Mesodermal cell (in vitro differentiated cells): ENCODE measurements around the gene ZNF346.
"Not testable (repeated sequence)": the region's sequence is repeated elsewhere in the genome, so short reads cannot be mapped to it uniquely, and the experiment has no call there.

Experiments
- H3K27ac ChIP-seq: 2 replicates; pipeline ENCODE4 v1.7.0; 2013; ENCODE audit warnings: mild to moderate bottlenecking, low read depth, low read length, moderate library complexity; ENCODE audit not compliant: severe bottlenecking
- H3K36me3 ChIP-seq: 2 replicates; pipeline ENCODE4 v1.7.1; 2013; ENCODE audit warnings: mild to moderate bottlenecking, low read length, moderate library complexity; ENCODE audit not compliant: control insufficient read depth, insufficient read depth
- H3K4me1 ChIP-seq: one replicate; pipeline ENCODE4 v1.7.1; 2013; ENCODE audit warnings: mild to moderate bottlenecking, low read length; ENCODE audit not compliant: insufficient read depth, control insufficient read depth, poor library complexity, severe bottlenecking
- H3K4me3 ChIP-seq: 2 replicates; pipeline ENCODE4 v1.7.0; 2013; ENCODE audit warnings: low read length, control low read depth, mild to moderate bottlenecking; ENCODE audit not compliant: insufficient read depth, poor library complexity, severe bottlenecking; ENCODE audit errors: extremely low read depth
- H3K9me3 ChIP-seq: 2 replicates; pipeline ENCODE4 v1.7.1; 2013; ENCODE audit warnings: mild to moderate bottlenecking, low read length, moderate library complexity; ENCODE audit not compliant: control insufficient read depth
- WGBS, 2 experiments: methylation state at CpG; one replicate each; pipeline ENCODE4 v1.1.5; 2013; ENCODE audit warnings: missing lambda C conversion rate in 2 of 2; ENCODE audit not compliant: insufficient coverage in 2 of 2; 5-methylcytosine and 5-hydroxymethylcytosine counted together

Gene ZNF346

DNA sequence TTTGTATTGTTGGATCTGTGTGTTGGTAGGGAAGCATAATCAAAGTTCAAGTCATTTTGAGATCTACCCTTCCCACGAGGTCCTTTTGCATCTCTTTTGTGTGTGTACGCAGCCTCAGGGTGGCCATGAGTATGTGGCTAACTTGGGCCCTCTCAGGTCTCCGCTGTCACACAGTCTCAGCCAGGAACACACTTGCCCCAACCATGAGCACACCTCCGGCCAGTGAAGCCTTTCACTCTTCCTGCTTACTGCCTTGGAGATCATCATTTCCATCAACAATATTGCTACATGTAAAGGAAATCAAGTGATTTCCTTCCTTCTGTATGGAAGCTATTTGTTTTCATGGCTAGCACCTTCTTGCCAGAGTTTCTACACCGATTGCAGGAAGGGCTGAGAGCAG is 13.9 kb downstream of the ZNF346 start:
- H3K27ac ChIP-seq, result no peak overlapping the region
- no peak overlapping the region for H3K4me3 ChIP-seq
- peaks cover 3% of the 10 kb centered on the region for H3K4me1 ChIP-seq
- no peaks in the 10 kb centered on the region for H3K9me3 ChIP-seq
- peaks cover 53% of the 10 kb centered on the region for H3K36me3 ChIP-seq
- 96 to 97% methylated on average over 3 of the region's 5 CpGs for WGBS, 2 experiments

- Histone ChIP-seq H3K36me3 (peaks cover 54% of the 10 kb centered on the region), H3K9me3 (no peaks in the 10 kb centered on the region), H3K4me1 (peaks cover 3% of the 10 kb centered on the region), H3K4me3 (no peak overlapping the region), H3K27ac (no peak overlapping the region)
- 95 to 96% methylated on average over 5 of the region's 5 CpGs for WGBS, 2 experiments
Observed at GRCh38 chr5:177036921-177037320, 14.4 kb downstream of the ZNF346 start.

GRCh38 chr5:177040814-177041420 is 18.4 kb downstream of the ZNF346 start:
- Histone ChIP-seq H3K4me1 (peaks cover under 1% of the 10 kb centered on the region), H3K27ac (no peak overlapping the region), H3K4me3 (no peak overlapping the region), H3K9me3 (no peaks in the 10 kb centered on the region), H3K36me3 (peaks cover 61% of the 10 kb centered on the region)
- 100% methylated on average over 2 to 3 of the region's 3 CpGs for WGBS, 2 experiments

DNA sequence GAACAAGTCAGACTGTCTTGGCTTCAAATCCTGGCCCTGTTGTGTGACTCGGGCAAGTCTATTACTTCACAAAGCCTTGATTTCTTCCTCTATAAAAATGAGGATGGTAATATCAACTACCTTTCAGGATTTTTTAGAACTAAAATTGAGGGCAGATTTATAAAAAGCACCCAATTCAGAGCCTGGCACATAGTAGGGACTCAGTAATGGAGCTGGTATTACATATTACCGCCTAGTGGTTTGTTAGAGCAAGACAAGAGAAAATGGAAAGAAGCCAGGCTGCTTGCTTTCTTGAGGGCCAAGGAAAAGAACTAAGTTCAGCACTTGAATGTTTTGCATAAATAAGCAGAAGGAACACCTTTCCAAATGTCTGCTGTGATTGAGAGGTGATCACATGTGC is 19.4 kb downstream of the ZNF346 start:
- whole genome bisulfite sequencing, 2 experiments, result 89 to 100% methylated on average over 1 of the region's 2 CpGs
- Histone ChIP-seq H3K9me3 (no peaks in the 10 kb centered on the region), H3K36me3 (peaks cover 65% of the 10 kb centered on the region), H3K4me3 (no peak overlapping the region), H3K27ac (no peak overlapping the region), H3K4me1 (no peaks in the 10 kb centered on the region)

DNA sequence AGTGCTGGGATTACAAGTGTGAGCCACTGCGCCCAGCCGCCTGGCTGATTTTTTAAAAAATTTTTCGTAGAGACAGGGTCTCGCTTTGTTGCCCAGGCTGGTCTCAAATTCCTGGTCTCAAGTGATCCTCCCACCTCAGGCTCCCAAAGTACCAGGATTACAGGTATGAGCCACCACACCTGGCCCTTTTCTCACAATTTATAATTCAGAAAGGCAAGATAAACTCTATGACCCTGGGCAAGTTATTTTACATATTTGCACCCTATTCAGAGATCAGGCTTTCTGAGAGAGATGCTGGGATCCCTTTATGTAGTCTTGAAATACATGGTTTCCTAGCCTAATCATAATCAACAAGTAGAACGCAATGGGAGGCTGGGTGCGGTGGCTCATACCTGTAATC is 20.6 kb downstream of the ZNF346 start:
- peaks cover 67% of the 10 kb centered on the region for H3K36me3 ChIP-seq
- H3K27ac ChIP-seq, result no peak overlapping the region
- 93 to 97% methylated on average over 5 to 6 of the region's 6 CpGs for WGBS, 2 experiments
- no peaks in the 10 kb centered on the region for H3K9me3 ChIP-seq
- no peaks in the 10 kb centered on the region for H3K4me1 ChIP-seq
- H3K4me3 ChIP-seq, result no peak overlapping the region

- 85 to 92% methylated on average over 1 of the region's 1 CpG for WGBS, 2 experiments
- Histone ChIP-seq H3K36me3 (peaks cover 66% of the 10 kb centered on the region), H3K9me3 (no peaks in the 10 kb centered on the region), H3K4me3 (no peak overlapping the region), H3K27ac (no peak overlapping the region), H3K4me1 (no peaks in the 10 kb centered on the region)
Observed at GRCh38 chr5:177043958-177044357, 21.5 kb downstream of the ZNF346 start.

GRCh38 chr5:177044641-177045040 is 22.1 kb downstream of the ZNF346 start:
- Histone ChIP-seq H3K4me3 (no peak overlapping the region), H3K36me3 (peaks cover 66% of the 10 kb centered on the region), H3K9me3 (no peaks in the 10 kb centered on the region), H3K4me1 (no peaks in the 10 kb centered on the region), H3K27ac (no peak overlapping the region)
- 100% methylated on average over 1 of the region's 1 CpG; no CpG with 5 or more reads in 1 of the 2 experiments for WGBS, 2 experiments

GRCh38 chr5:177045631-177046030 is 23.1 kb downstream of the ZNF346 start:
- Histone ChIP-seq H3K4me3 (no peak overlapping the region), H3K27ac (no peak overlapping the region), H3K4me1 (no peaks in the 10 kb centered on the region), H3K36me3 (peaks cover 72% of the 10 kb centered on the region), H3K9me3 (no peaks in the 10 kb centered on the region)
- WGBS, 2 experiments, result 96 to 100% methylated on average over 2 to 3 of the region's 4 CpGs

DNA sequence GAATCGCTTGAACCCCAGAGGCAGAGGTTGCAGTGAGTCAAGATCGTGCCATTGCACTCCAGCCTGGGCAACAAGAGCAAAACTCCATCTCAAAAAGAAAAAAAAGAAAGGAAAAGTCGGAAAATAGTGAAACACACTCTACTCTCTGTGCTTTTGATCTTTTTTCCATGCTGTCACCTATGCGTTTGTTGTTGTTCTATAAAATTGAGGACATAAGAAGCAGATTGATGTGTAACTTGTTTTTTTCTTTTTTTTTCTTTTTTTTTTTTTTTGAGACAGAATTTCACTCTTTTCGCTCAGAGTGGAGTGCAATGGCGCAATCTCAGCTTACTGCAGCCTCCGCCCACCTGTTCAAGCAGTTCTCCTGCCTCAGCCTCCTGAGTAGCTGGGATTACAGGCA is 26.0 kb downstream of the ZNF346 start:
- H3K4me1 ChIP-seq, H3K9me3 ChIP-seq, H3K27ac ChIP-seq, H3K4me3 ChIP-seq: not testable (repeated sequence)
- H3K36me3 ChIP-seq, result peaks cover 69% of the 10 kb centered on the region
- 81% methylated on average over 2 of the region's 7 CpGs; no CpG with 5 or more reads in 1 of the 2 experiments for WGBS, 2 experiments

DNA sequence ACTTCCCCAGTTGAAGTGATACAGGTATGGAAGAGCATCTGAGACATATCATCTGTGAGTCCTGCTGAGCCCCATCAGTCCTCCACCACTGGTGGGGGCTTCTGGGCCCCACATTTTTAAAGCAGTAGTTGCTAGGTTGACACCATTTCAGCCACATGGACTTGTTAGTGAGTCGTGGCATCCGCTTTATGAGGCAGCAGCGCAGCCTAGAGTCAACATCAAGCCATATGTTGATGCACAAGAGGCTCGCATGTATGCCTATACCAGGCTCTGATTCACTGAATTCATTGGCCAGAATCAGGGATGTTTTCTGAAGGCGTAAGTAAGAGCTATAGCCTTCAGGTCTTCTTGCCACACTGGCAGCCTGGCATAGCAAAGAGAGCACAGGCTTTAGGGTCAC is 26.8 kb downstream of the ZNF346 start:
- Histone ChIP-seq H3K36me3 (peaks cover 73% of the 10 kb centered on the region), H3K9me3 (no peaks in the 10 kb centered on the region), H3K27ac (no peak overlapping the region), H3K4me3 (no peak overlapping the region), H3K4me1 (no peaks in the 10 kb centered on the region)
- 91 to 92% methylated on average over 5 of the region's 5 CpGs for WGBS, 2 experiments

GRCh38 chr5:177064500-177065277 is 42.2 kb downstream of the ZNF346 start:
- peaks cover 36% of the 10 kb centered on the region for H3K36me3 ChIP-seq
- peaks cover 6% of the 10 kb centered on the region for H3K4me1 ChIP-seq
- no peaks in the 10 kb centered on the region for H3K9me3 ChIP-seq
- 93 to 96% methylated on average over 9 of the region's 12 CpGs for WGBS, 2 experiments
- no peak overlapping the region for H3K27ac ChIP-seq
- no peak overlapping the region for H3K4me3 ChIP-seq
